Measurements from ENCODE around the gene CTNNBIP1. TPM values are rescaled to one million over a fixed set of nuclear protein-coding genes. Genes with fewer than 3 reads are reported as not detected.

CTNNBIP1 gene
- total RNA-seq, 1 donor from 2014 or later = 6.7 TPM

DNA sequence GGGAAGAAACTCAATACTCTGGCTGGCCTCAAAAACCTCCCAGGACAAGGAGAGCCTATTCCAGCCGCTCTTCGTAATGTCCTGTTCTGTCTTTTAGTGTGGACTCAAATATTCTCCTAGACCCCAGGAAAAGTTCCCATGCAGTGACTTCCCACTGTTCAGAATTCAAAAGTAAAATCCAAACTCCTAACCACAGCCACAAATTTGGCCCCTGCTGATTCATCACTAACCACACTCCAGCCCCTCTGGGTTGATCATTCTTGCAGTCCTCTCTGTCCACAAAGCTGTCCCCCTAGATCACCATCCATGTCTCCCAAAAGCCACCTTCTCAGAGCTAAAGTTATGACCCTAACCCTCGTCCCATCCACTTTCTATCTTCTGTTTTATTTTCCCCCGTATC lies 5.1 kb downstream of the CTNNBIP1 start:
- H3K27me3 Mint-ChIP-seq = no peaks in the 10 kb centered on the region
- H3K36me3 Mint-ChIP-seq (ENCODE audit: low read depth) = peaks cover 3% of the 10 kb centered on the region
- ATAC-seq (ENCODE audit: low read depth) = no peak
- peaks cover 23% of the 10 kb centered on the region for H3K4me1 Mint-ChIP-seq
- H3K4me3 Mint-ChIP-seq = no peak overlapping the region
- no peak for DNase-seq
- H3K27ac Mint-ChIP-seq = no peak overlapping the region
- ChIA-PET POLR2A (no interaction called here), CTCF (interaction anchor here (1.6 kb wide), 1 partner anchor 37 kb away, joined by 5 read pairs; no protein-coding TSS in a partner anchor)
- H3K9me3 Mint-ChIP-seq = no peaks in the 10 kb centered on the region
- TF ChIP-seq, protein P1, sequence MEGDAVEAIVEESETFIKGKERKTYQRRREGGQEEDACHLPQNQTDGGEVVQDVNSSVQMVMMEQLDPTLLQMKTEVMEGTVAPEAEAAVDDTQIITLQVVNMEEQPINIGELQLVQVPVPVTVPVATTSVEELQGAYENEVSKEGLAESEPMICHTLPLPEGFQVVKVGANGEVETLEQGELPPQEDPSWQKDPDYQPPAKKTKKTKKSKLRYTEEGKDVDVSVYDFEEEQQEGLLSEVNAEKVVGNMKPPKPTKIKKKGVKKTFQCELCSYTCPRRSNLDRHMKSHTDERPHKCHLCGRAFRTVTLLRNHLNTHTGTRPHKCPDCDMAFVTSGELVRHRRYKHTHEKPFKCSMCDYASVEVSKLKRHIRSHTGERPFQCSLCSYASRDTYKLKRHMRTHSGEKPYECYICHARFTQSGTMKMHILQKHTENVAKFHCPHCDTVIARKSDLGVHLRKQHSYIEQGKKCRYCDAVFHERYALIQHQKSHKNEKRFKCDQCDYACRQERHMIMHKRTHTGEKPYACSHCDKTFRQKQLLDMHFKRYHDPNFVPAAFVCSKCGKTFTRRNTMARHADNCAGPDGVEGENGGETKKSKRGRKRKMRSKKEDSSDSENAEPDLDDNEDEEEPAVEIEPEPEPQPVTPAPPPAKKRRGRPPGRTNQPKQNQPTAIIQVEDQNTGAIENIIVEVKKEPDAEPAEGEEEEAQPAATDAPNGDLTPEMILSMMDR (IDR thresholded peaks at IDR 0.05) = no peak
- intact Hi-C loops (cut with micrococcal nuclease) = no loop called here

DNA sequence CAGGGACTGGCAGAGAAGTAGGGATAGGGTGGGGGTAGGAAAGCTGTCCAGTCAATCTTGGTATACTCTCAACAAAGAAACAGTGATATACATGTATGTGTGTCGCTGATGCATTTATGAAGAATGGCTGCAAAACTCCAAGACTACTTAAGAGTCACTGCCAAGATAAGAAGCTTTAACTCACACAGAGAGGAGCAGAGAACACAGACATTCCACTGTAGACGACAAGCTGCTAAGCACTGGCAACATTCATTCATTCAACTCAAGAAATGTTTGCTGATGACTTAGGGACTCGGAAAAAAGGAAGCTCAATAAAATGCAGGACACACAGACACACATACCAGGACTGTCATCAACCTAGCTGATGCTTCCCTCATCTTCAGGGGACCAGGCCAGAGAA lies 5.5 kb downstream of the CTNNBIP1 start:
- H3K27me3 Mint-ChIP-seq = no peaks in the 10 kb centered on the region
- no peak overlapping the region for H3K27ac Mint-ChIP-seq
- TF ChIP-seq, protein P1 (IDR thresholded peaks at IDR 0.05) = no peak
- DNase-seq = no peak
- H3K4me3 Mint-ChIP-seq = no peak overlapping the region
- H3K4me1 Mint-ChIP-seq = peaks cover 24% of the 10 kb centered on the region
- ChIA-PET POLR2A (no interaction called here), CTCF (interaction anchor here (1.6 kb wide), 1 partner anchor 38 kb away, joined by 5 read pairs; no protein-coding TSS in a partner anchor)
- H3K9me3 Mint-ChIP-seq = no peaks in the 10 kb centered on the region
- intact Hi-C loops (cut with micrococcal nuclease) = no loop called here
- ATAC-seq (ENCODE audit: low read depth) = no peak
- H3K36me3 Mint-ChIP-seq (ENCODE audit: low read depth) = peaks cover 3% of the 10 kb centered on the region

DNA sequence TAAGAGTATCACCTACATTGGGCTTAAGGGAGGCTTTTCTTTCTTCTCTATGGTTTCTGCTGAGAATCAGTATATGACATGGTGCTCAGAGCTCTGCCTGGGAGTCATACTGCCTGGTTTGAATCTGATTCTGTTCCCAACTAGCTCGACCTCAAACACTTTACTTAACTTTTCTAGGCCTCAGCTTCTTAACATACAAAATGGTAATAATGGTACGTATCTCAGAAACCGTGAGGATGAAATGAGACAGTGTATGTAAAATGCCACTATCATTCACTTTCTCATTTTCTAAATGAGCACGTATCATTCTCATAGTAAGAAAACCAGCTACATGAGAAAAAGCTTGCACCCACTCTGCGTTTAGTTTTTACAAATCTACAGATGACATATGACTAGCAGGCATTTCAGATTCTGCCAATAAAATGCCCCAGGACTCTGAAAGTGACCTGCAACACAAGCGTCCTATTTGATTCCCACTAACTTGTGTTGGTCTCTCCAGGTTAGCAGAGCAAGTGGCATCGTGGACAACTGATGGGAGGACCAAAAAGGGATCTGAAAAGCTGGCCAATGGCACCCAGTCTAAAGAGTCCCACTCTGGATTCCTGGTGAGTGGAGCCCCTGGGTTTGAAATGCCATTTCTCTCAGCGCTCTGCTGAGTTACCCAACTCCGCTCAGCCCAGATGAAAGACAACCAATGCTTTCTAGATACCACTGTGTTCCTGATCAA lies 6.1 kb downstream of the CTNNBIP1 start:
- no peak overlapping the region for H3K4me3 Mint-ChIP-seq
- intact Hi-C loops (cut with micrococcal nuclease) = no loop called here
- no peaks in the 10 kb centered on the region for H3K27me3 Mint-ChIP-seq
- peaks cover 18% of the 10 kb centered on the region for H3K4me1 Mint-ChIP-seq
- H3K36me3 Mint-ChIP-seq (ENCODE audit: low read depth) = no peaks in the 10 kb centered on the region
- POLR2A ChIA-PET = no interaction called here
- CTCF ChIA-PET = interaction anchor here (1.6 kb wide), 1 partner anchor 38 kb away, joined by 5 read pairs; no protein-coding TSS in a partner anchor
- ATAC-seq (ENCODE audit: low read depth) = no peak
- no peak overlapping the region for H3K27ac Mint-ChIP-seq
- DNase-seq = no peak
- TF ChIP-seq, protein P1 (IDR thresholded peaks at IDR 0.05) = no peak
- no peaks in the 10 kb centered on the region for H3K9me3 Mint-ChIP-seq

DNA sequence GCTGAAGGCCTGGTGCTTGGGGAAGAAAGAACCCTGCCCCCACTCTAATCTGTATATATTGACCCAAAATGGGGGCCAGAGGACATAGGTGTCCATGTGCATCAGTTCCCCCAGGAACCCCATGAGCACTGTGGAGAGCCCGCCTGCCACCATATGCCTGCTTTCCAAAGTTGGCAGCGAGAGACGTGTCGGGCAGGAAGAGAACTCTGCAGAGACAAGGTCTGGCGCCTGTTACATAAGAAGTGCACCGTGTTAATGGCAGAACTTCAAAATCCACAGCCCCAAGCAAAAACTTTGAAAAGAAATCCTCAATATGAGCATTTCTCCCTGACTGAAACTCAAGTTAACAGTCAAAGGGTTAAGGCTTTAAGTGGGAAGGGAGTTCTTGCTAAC lies 8.0 kb downstream of the CTNNBIP1 start:
- Mint-ChIP-seq H3K4me3 (no peak overlapping the region), H3K4me1 (peaks cover 16% of the 10 kb centered on the region), H3K36me3 (ENCODE audit: low read depth) (no peaks in the 10 kb centered on the region), H3K27me3 (no peaks in the 10 kb centered on the region), H3K27ac (no peak overlapping the region), H3K9me3 (no peaks in the 10 kb centered on the region)
- ChIA-PET CTCF (no interaction called here), POLR2A (no interaction called here)
- TF ChIP-seq, protein P1 (IDR thresholded peaks at IDR 0.05) = no peak
- DNase-seq (no peak), ATAC-seq (ENCODE audit: low read depth) (no peak)
- intact Hi-C loops (cut with micrococcal nuclease) = no loop called here

DNA sequence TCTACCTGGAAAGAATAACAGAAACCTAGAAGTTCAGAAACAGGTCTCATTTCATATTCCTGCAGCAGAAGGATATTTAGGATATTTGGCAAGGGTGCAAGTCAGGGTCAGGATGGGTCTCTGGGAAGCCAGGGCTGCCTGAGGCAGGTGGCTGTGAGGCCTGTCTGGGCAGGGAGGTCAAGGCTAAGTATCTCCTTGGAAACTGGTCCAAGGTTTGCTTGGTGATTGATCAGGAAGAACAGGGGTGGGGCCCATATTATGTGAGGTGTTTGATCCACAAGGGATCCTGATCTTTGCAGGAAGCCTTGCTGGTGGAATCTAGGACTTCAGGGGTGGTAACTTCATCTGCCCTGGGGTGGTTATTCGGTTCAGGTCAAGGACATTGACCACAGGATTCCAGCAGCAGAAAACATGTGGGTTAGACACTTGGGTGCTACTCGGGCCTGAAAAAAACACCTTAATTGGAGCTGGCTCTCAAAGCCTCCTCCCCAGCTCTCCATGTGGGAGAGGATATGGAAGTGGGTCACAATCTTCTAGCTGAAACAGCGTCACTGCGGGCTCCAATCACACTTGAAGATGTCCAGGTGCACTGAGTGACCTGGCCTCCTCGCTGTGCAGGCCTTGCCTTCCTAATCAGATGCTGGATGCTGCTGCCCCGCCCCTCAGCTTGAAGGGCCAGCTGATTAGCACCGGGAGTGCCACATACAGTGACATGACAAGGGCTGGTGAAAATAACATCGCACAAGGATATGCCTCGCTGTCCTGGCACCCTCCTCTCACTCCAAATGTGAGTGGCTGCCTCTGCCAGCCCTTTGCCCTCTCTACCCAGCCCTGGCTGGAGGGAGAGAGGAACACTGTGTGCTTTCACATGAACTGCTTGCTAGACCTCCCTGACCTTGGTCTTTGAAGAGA lies 8.7 kb downstream of the CTNNBIP1 start:
- ATAC-seq (ENCODE audit: low read depth) = no peak
- POLR2A ChIA-PET = no interaction called here
- intact Hi-C loops (cut with micrococcal nuclease) = no loop called here
- Mint-ChIP-seq H3K36me3 (ENCODE audit: low read depth) (no peaks in the 10 kb centered on the region), H3K4me1 (peaks cover 16% of the 10 kb centered on the region), H3K27me3 (no peaks in the 10 kb centered on the region), H3K9me3 (no peaks in the 10 kb centered on the region), H3K27ac (peak overlapping the region; percentile 82), H3K4me3 (peak overlapping the region; percentile 77)
- CTCF ChIA-PET = interaction anchor here (0.7 kb wide), 1 partner anchor 308 kb away, joined by 3 read pairs; no protein-coding TSS in a partner anchor
- no peak for DNase-seq
- TF ChIP-seq, protein P1 (IDR thresholded peaks at IDR 0.05) = no peak

Measured in activated B cell treated with CpG ODN at 0.5 μM for 24 hours (primary cell).